Hypothalamus (tissue), 51 donors: ENCODE results near the gene ADGRA3.
"Not testable (repeated sequence)": the region's sequence is repeated elsewhere in the genome, so short reads cannot be mapped to it uniquely, and the experiment has no call there.

ENCODE experiments used
- DNase-seq, 51 donors: peaks; one replicate each; lab custom pipeline; 2025; lab: John Stamatoyannopoulos, UW

ADGRA3 gene

GRCh38 chr4:22442956-22443355 lies 72.9 kb downstream of the ADGRA3 start:
- DNase-seq = no peak

- no peak for DNase-seq
These were observed 74.9 kb downstream of the ADGRA3 start for GRCh38 chr4:22440999-22441398.

- DNase-seq = no peak
These were observed 75.9 kb downstream of the ADGRA3 start for GRCh38 chr4:22439947-22440346.

DNA sequence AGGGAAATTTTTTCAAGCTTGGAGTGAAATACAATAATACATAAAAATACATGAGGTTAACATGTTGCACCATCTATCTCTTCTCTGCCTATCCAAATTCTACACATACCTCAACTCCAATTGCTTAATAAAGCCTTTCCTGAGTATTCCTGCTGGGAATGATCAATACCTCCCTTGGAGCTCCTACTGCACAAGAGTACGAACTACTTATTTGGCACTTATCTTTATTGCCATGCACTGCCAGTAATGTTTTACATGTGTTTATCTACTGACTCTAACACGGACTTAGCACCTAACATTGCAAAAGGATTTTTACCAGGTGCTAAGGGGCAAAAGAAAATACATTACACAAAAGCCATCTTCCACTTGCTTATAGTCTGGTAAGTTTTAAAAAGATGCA lies 80.2 kb downstream of the ADGRA3 start:
- DNase-seq = no peak

DNA sequence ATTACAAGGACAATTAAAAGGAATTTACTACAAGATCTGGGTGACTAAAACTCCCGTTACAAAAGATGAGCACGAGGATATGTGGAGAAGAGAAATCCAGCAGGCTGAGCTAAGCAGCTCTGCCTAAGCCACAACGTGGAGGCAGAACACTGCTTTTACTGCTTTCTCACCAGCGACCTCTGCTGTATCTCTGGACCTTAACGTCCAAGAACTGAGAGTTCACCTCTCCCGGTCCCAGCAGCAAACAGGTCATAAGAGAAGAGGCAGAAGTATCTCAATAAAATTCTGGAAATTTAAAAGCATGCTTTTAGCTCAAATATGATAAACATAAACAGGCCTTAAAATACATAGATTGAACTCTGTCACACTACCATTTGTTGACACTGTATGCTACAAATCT lies 81.0 kb downstream of the ADGRA3 start:
- peak in 14 of 51 donors; percentile 1 to 22 (median 10) for DNase-seq

- DNase-seq = no peak
These were observed 85.2 kb downstream of the ADGRA3 start for GRCh38 chr4:22430626-22431025.

DNA sequence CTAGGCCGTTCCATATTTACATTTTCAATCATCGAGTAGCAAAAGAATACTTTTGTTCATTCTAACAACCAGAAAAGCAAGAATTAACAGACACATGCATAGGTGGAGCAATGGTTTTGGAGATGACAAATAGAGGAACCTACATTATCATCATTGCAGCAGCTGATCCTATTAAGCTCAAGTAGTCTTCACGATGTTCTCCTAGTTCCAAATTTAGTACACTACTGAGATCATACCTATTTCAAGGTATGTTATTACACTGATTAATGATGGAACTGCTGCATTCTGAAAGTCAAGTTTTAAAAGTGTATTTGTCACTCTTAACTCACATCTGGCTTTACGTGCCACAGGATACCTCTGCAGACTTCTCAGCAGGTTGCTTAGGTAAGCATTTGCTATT lies 87.4 kb downstream of the ADGRA3 start:
- no peak for DNase-seq

DNA sequence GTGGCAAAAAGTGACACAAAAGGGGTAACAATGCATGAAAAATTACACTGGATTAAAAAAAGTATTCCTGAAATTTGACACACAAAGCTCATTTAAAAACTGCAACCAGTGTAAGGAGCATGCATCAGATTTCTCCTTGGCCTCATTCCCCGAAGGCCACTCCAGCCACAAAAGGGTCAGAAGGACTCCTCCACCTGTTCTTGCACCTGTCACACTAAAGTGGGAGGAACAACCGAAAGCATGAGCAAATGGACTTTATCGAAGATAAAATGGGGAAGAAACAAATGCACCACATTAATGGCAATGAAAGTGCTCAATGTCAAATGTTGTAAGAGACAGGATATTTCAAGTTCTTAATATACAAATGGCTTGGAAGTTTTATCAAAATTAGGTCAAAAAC lies 88.2 kb downstream of the ADGRA3 start:
- no peak for DNase-seq

- DNase-seq = no peak
These were observed 95.6 kb downstream of the ADGRA3 start for GRCh38 chr4:22420291-22420690.

- no peak for DNase-seq
These were observed 98.5 kb downstream of the ADGRA3 start for GRCh38 chr4:22417408-22417807.

DNA sequence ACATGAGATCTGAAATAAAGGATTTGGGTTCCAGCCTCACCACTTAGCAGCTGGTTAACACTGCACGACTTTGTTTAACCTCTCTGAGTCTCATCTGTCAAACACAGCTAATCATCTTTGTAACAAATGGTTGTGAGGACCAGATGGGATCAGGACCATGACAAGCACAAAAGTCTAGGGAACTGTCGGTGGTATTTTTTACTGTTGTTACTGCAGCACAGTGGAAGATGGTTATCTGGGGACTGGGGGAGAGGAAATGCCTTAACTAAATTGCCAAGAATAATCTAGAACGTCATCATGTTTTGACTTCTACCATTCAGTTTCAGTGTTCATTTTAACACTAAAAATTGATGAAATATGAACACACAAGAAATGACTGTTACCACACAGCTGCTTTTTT lies 99.5 kb downstream of the ADGRA3 start:
- DNase-seq = no peak

DNA sequence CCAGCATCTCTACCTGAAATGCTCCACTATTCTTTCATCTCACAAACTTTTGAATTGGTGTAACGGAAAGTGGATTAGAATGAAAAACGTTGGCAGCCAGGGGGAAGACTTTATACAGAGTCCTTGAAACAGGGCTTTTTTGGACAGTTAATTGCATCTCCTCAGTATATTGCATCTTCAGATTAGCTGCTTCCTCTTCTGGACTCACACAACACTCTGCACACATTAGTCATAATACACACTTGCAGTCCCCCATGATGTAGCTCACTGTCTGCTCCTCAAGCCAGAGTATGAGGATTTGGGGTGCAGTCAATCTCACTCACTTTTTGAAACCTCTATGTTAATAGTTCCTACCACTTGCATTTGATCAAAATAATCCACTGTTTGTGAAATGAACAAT lies 101.0 kb downstream of the ADGRA3 start:
- DNase-seq = no peak

- no peak for DNase-seq
These were observed 102.4 kb downstream of the ADGRA3 start for GRCh38 chr4:22413471-22413870.

DNA sequence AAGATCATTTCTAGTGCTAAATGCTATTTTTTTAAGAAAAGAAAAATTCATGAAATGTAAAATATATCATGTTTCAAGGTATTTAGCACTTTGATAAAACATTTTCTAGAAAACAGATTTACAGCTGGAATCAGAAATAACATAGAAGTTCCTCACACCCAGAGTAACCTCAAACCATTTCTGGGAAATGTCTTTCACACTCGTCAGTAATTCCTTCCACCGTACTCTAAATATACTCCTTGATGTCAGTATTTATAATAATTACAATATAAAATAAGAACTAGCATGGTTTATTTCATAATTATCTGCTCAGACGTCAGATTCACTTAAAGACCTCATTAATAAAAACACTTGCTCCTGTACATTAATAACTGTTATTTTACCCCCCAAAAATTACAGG lies 103.9 kb downstream of the ADGRA3 start:
- no peak for DNase-seq

- no peak for DNase-seq
These were observed 105.1 kb downstream of the ADGRA3 start for GRCh38 chr4:22410645-22411247.

DNA sequence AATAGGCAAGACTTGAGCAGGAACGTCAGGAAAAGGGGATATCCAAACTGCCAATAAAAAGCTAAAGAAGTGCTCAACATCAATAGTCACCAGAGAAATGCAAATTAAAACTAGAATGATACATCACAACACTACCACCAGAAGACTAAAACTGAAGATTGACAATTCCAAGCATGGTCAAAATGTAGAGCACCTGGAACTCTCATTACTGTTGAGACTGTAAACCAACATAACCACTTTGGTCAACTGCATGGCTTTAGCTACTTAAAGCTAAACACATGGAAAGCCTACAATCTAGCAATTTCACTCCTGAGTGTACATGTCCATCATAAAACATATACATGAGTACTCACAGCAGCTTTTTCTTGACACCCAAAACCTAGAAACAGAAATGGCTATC lies 107.4 kb downstream of the ADGRA3 start:
- no peak for DNase-seq

GRCh38 chr4:22407361-22407760 lies 108.5 kb downstream of the ADGRA3 start:
- no peak for DNase-seq

DNA sequence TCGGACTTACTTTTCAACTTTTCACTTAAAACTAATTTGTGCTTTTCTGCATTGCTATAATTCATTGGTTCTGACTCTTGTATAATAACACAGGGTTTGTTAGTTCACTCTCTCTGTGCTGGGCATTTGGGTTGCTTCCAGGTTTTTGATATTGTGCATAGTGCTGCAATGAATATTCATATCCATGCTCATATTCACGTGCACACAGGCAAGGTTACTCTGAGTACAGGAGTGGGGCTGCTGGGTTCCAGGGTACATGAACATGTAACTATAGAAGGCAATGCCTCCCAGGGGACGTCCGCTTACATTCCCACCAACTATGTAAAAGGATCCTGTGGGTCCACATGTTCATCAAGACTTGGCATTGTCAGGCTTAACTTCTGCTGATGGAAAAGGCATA lies 117.2 kb downstream of the ADGRA3 start:
- DNase-seq = no peak

DNA sequence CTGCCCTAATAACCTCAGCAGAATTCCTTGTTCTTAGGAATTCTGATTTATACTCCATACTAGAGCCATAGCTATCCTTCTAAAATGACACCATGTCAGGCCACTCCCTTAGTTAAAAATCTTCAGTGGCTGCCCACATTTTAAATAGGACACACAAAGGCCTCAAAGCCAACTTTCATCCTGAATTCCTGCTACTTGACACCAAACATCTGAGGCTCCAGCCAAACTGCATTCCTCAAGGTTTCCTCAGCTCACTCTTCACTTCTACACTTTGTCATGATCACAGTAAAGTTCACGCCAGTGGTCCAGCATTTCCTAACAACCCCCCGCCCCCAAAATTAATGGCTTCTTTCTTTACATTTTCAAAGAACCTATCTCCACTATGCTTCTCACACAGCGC lies 124.3 kb downstream of the ADGRA3 start:
- no peak for DNase-seq

GRCh38 chr4:22389240-22389870 lies 126.5 kb downstream of the ADGRA3 start:
- peak in 27 of 51 donors; percentile 0 to 62 (median 17) for DNase-seq

- peak in 1 of 51 donors; percentile 8 for DNase-seq
These were observed 130.3 kb downstream of the ADGRA3 start for GRCh38 chr4:22385611-22386011.

GRCh38 chr4:22384154-22384553 lies 131.7 kb downstream of the ADGRA3 start:
- no peak for DNase-seq

GRCh38 chr4:22382216-22382615 lies 133.7 kb downstream of the ADGRA3 start:
- not testable (repeated sequence) for DNase-seq
